Prostate gland (tissue), 2 donors: ENCODE results near the gene CD1D. TPM values are rescaled to one million over a fixed set of nuclear protein-coding genes. Genes with fewer than 3 reads are reported as not detected.

Experiments used
- DNase-seq: peaks from one replicate; pipeline ENCODE4 v3.0.0-alpha.2; 2019; ENCODE audit warnings: low spot score
- H3K27ac ChIP-seq, 2 donors: fragments of 200-600 bp; sonication (generic); 2 replicates each; pipeline ENCODE4 v1.5.1; 2017 to 2019
- H3K27me3 ChIP-seq: fragments of 200-600 bp; sonication (generic); replicated peaks from 2 replicates; pipeline ENCODE4 v1.5.1; 2019; ENCODE audit not compliant: insufficient read depth
- H3K36me3 ChIP-seq, 2 donors: fragments of 200-600 bp; sonication (generic); 1 replicate in 1 of 2; 2 replicates in 1 of 2; pipeline versions ENCODE4 v1.5.1 to v1.8.1; 2017 to 2019
- H3K4me1 ChIP-seq: fragments of 200-600 bp; sonication (generic); replicated peaks from 2 replicates; pipeline ENCODE4 v1.5.1; 2019
- H3K4me3 ChIP-seq, 2 donors: fragments of 200-600 bp; sonication (generic); 2 replicates each; pipeline ENCODE4 v1.5.1; 2017 to 2019
- H3K9me3 ChIP-seq: fragments of 200-600 bp; sonication (generic); 2 replicates; pipeline ENCODE4 v1.5.1; 2017
- CTCF ChIP-seq, 4 experiments: fragments of 200-600 bp in 2 of 4; fragments of 450-650 bp in 2 of 4; sonication (generic) in 2 of 4; IDR thresholded peaks; 1 replicate in 3 of 4; 2 replicates in 1 of 4; pipeline ENCODE4 v1.5.1; 2016 to 2019; ENCODE audit warnings: antibody characterized with exemption in 4 of 4, mild to moderate bottlenecking in 2 of 4, moderate library complexity in 2 of 4
- POLR2A ChIP-seq: fragments of 450-650 bp; IDR thresholded peaks from one replicate; pipeline ENCODE4 v1.6.1; 2016; ENCODE audit warnings: antibody characterized with exemption, mild to moderate bottlenecking
- POLR2AphosphoS5 ChIP-seq: sonication (generic); formaldehyde crosslinking; IDR thresholded peaks from one replicate; pipeline ENCODE4 v1.6.1; 2017; ENCODE audit warnings: antibody characterized with exemption
- WGBS: methylation state at CpG from one replicate; pipeline ENCODE4 v1.1.5; 2018; 5-methylcytosine and 5-hydroxymethylcytosine counted together
- intact Hi-C: fragments of 100-400 bp; cut with DNase I; formaldehyde crosslinking; loops from one replicate; pipeline ENCODE4 v1.14.2; 2022
- total RNA-seq, 2 donors: library from RNA; depleted of rRNA; stranded (reverse); fragments of >200 nt; gene quantifications; one replicate each; pipeline ENCODE4 v1.1.0, GENCODE V29; 2016

Gene CD1D
- total RNA-seq, 2 donors from 2014 or later, result 1.3 to 3.1 TPM

DNA sequence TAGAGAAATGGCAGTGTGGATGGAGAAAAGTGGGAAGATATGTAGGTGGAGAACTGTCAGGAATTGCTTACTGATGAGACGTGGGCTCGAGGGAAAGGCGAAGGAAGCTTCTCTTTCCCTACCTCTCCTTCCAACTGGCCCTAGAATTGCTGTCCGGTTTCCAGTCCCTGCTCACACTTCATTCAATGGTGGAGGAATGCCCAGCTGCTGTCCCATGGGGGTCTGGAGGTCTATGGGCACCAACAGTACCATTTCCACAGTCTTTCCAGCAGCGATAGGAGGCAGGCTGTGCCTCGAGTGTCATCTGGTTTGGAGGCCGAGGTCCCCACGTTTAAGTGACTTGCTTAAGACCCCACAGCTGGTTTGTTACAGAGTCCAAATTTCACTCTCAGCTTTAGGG, 31.5 kb upstream of the CD1D start:
- TF ChIP-seq POLR2AphosphoS5 (no peak), POLR2A (no peak), CTCF (IDR thresholded peaks at IDR 0.05) (no peak)
- no peaks in the 10 kb centered on the region for H3K36me3 ChIP-seq
- H3K4me3 ChIP-seq, result peak overlapping the region; percentile 19 to 20
- H3K9me3 ChIP-seq, result no peaks in the 10 kb centered on the region
- intact Hi-C loops, result no loop called here
- no peaks in the 10 kb centered on the region for H3K27me3 ChIP-seq
- H3K27ac ChIP-seq, result peak overlapping the region in 1 of 2 donors; percentile 13
- no peak for DNase-seq
- peaks cover 2% of the 10 kb centered on the region for H3K4me1 ChIP-seq
- 54% methylated on average over 8 of the region's 8 CpGs for WGBS

DNA sequence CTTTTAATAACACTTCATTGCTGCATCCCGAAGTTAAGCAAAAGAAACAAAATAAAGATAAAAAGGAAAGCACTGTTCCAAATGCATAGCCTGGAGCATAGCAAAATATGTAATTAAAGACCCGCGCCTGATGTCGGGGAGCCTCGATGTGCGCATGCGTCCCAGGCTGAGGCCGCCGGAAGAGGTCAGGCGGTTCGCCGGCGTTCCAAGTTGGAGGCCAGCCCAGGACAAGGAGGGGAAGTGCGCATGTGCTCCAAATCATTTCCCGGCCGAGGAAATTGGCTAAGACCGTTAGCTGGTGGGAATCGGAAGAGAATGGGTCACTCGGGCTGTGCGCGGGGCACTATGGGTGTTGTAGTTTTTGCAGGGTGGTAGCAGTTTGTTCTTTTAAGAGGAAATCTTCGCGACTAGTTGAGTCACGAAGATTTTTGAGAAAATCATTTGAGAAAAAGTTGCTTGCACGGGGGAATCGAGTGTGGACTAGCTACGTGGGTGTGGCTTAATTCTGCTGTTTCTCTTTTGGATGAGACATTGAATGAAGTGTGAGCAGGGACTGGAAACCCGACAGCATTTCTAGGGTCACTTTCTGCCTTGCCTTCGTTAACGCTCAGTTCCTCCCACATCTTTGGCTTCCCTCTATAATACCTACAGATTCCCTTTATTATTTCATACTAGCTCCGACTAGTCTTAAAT, 31.0 kb upstream of the CD1D start:
- H3K4me1 ChIP-seq, result peaks cover 2% of the 10 kb centered on the region
- peak overlapping the region; percentile 19 to 20 for H3K4me3 ChIP-seq
- no peaks in the 10 kb centered on the region for H3K27me3 ChIP-seq
- no peaks in the 10 kb centered on the region for H3K9me3 ChIP-seq
- H3K27ac ChIP-seq, result peak overlapping the region in 1 of 2 donors; percentile 13
- 8% methylated on average over 31 of the region's 31 CpGs for WGBS
- no peaks in the 10 kb centered on the region for H3K36me3 ChIP-seq
- TF ChIP-seq POLR2AphosphoS5 (peak; percentile 94), POLR2A (no peak)
- DNase-seq, result peak; percentile 79
- intact Hi-C loops, result no loop called here

- TF ChIP-seq POLR2A, result no peak
- no peak for TF ChIP-seq CTCF (IDR thresholded peaks at IDR 0.05)
- TF ChIP-seq POLR2AphosphoS5, result no peak
Measured at GRCh38 chr1:158150523-158150922, 30.2 kb upstream of the CD1D start.

DNA sequence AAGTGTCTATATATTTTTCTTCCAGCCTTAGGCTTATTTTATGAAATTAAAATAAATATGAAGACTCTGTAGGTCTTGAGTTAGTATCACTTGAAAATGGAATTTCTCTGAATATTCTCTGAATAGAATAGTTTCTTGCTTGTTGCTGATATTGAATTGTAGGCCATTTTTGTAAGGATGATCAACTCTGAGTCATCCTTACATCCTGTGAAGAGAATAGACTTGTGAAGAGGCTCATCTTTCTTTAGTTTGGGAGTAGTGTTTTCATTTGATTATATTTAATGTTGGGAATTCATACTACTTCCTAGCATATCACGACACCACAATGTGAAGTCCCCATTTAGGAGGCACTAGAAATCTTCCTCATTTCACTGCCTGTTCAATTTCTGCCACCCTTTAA, 27.5 kb upstream of the CD1D start:
- DNase-seq, result no peak
- intact Hi-C loops, result no loop called here
- Histone ChIP-seq H3K4me1 (peaks cover 2% of the 10 kb centered on the region), H3K27me3 (no peaks in the 10 kb centered on the region), H3K36me3 (no peaks in the 10 kb centered on the region), H3K4me3 (no peak overlapping the region), H3K27ac (no peak overlapping the region), H3K9me3 (no peaks in the 10 kb centered on the region)
- whole genome bisulfite sequencing, result 96% methylated on average over 1 of the region's 1 CpG
- TF ChIP-seq POLR2AphosphoS5 (no peak), CTCF (IDR thresholded peaks at IDR 0.05) (no peak), POLR2A (no peak)

More at GRCh38 chr1:158150523-158150922, 30.2 kb upstream of the CD1D start:
- Histone ChIP-seq H3K4me3 (no peak overlapping the region), H3K27ac (no peak overlapping the region), H3K27me3 (no peaks in the 10 kb centered on the region), H3K36me3 (no peaks in the 10 kb centered on the region), H3K4me1 (peaks cover 2% of the 10 kb centered on the region), H3K9me3 (no peaks in the 10 kb centered on the region)
- WGBS, result 95% methylated on average over 1 of the region's 1 CpG
- intact Hi-C loops, result no loop called here
- DNase-seq, result no peak

DNA sequence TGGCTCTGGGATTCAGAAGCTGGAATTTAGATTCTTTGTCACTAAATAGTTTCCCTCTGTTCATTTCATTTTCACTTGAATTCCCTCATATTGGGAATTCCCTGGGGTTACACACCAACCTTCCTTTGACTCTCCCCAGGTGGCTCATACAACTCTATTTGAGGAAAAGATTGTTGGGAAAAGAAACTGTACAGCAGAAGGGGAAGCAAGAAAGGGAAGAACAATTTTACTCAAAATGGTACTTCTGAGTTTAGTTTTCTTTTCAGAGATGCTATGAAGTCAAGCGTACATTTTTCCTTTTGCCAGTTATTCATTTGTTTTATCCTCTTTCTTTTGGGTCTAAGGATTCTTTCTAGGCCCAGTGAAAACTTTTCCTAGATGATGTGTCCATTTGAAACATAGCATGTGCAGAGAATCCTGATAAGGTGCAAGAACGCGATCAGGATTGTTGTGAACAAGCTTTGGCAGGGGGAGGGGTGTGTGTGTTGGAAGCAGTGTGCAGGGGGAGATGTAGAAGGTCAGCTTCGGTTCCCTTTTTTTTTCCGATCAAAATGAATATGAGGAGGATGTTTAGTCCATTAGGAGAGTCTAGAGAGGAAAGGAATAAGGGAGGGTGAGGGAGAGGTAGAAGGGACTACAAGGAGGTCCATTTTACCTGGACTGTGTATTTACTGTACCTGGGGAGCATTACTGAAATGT, 26.8 kb upstream of the CD1D start:
- Histone ChIP-seq H3K27ac (no peak overlapping the region), H3K36me3 (no peaks in the 10 kb centered on the region), H3K4me3 (no peak overlapping the region), H3K9me3 (no peaks in the 10 kb centered on the region), H3K27me3 (no peaks in the 10 kb centered on the region), H3K4me1 (peaks cover 2% of the 10 kb centered on the region)
- intact Hi-C loops, result no loop called here
- WGBS, result 74% methylated on average over 5 of the region's 5 CpGs
- no peak for TF ChIP-seq CTCF (IDR thresholded peaks at IDR 0.05)
- no peak for DNase-seq
